GM12892 (cell line): ENCODE measurements around the gene ACTA2.

ENCODE experiments used
- POLR2A ChIP-seq: IDR thresholded peaks from 2 replicates; pipeline ENCODE4 v1.6.1; 2011; ENCODE audit warnings: low read depth, low read length, control low read depth
- POLR2AphosphoS5 ChIP-seq: IDR thresholded peaks from 2 replicates; pipeline ENCODE4 v1.6.1; 2011; ENCODE audit warnings: low read depth, low read length, control low read depth
- TAF1 ChIP-seq: IDR thresholded peaks from 2 replicates; pipeline ENCODE4 v1.6.1; 2011; ENCODE audit warnings: low read depth, mild to moderate bottlenecking, control low read depth, low read length, borderline replicate concordance

DNA sequence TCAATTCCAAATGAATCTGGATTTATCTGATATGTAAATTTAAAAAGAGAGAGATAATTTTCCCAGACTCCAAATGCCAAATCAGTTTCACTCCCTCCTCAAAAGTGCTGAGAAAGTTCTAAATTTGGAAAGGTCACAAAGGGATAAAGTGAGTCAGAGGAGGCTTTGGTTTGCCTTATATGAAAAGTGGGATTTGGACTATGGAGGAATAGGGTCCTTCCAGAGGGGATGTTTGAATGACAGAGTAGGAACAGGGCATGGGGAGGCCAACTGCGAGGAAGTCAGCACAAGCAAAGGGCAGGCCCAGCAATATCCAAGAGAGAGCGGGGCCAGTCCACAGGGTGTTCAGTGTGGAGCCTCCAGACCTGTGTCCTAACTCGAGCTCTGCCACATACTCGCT is 28.2 kb upstream of the ACTA2 start:
- TF ChIP-seq POLR2A (no peak), TAF1 (no peak), POLR2AphosphoS5 (no peak)
